Activated CD8-positive, alpha-beta memory T cell treated with anti-CD3 and anti-CD28 coated beads, Interleukin-2, amount 50 U/mL, for 1 hour (primary cell): ENCODE results near the gene CLCNKB.
"Not testable (repeated sequence)": the region's sequence is repeated elsewhere in the genome, so short reads cannot be mapped to it uniquely, and the experiment has no call there.

Experiments used
- DNase-seq: peaks from one replicate; pipeline ENCODE4 v3.0.0-alpha.2; 2020; ENCODE audit errors: extremely low read depth

The CLCNKB gene

DNA sequence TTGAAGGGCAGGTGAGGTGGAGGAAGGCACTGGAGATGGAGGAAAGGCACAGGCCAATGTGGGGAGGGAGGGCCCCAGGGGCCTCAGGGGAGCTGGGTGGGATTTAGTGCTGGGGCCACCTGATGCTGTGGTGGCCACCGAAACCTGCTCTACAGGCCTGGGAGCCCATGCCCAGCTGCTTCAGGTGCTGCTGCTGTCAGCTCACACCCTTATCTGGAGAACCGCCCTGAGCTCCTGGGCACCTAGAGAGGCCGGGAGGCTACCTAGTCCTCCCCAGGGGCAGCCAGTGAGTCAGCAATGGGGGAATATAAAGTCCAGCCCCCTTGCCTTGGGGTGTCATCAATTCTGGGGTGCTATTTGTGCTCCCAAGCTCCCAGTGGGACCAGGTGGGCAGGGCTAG, 17.7 kb downstream of the CLCNKB start:
- no peak for DNase-seq

DNA sequence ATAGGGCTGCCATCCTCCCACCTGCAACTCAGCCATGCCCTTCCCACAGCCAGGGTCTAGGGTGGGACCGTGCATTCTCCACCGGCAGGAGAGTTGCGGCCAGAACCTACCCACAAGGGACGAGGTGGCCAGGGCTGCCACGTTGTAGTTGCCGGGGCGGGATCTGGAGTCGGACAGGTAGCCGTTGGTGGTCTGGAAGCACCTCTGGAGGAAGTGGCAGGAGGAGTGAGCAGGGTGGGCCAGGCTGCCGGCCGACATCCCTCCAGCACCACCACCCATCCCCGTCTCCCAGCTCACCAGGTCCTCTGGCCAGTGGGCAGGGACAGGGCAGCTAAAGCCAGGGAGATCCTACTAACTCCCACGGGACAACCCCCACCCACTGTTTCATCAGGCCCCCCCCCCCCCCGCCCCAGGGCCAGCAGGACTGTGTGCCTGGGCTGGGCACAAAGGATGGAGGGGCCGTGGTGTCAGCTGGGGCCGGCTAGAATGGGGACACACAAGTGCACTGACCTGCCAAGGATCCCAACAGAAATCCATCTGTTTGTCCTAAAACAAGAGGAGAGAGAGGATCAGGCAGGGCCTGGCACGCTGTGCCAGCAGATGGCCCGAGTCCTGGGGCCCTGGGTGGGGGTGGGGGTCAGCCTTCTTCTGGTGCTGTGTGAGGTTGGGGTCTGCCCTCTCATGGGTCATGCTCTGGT, 18.6 kb downstream of the CLCNKB start:
- not testable (repeated sequence) for DNase-seq

DNA sequence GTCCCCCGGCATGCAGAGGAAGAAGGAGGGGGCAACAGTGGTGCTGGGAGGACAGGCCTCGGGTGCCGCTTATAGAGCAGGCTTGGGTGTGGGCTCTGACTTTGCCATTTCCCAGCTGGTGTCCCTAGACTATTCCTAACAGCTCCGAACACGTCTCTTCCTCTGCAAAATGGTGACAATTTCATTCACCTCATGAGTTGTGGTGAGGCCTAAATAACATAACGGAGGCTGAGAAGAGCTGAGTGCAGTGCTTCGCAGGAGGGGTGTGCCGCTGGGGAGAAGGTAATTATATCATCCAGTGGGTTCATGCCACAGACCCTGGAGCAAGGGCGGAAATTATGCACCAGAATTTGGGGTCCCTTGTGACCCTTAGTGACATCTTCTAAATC, 19.1 kb downstream of the CLCNKB start:
- DNase-seq = not testable (repeated sequence)

DNA sequence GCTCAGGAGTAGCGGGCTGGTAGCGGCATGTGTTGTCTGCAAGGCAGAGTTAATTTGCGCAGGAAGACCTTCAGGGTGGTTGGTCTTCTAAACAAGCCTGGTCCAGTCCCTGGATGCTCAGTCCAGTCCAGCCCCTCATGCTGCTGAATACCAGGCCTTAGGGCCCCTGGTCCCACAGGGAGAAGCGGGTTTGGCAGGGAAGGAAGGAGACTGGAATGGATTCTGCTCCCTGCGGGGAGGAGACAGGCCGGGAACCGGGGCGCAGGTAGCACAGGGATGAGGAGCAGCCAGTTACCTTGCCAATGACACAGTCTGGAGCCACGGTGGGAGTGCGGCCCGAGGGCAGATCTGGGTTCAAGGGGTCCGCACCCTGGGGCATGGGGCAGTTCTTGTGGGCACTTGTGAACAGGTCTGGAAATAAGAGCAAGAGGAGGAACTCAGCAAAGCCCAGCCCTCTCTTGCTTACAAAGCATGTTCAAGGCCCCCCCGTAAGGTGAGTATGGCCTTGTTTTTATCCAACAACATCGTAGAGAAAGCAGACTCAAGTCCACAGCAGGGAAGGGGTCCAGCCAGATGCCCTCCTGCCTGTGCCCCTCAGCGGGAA, 19.7 kb downstream of the CLCNKB start:
- DNase-seq = no peak

DNA sequence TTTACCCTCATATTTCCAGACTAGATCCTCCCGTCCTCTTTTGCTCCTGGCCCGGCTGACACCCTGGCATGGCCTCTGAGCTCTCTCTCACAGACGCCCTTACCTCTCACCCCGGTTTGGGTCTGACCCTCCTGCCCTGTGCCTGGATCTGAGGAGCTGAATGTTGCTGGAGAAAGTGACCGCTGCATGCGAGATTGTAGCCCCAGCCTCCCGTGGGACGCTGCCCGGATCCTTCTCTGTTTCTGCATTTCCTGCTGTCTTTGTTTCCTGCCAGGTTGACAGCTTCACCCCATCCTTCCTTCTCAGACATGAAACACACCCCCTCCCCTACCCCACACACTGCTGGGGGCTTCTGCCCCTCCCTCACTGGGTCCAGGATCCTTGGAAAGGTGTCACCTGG, 20.3 kb downstream of the CLCNKB start:
- DNase-seq = no peak

DNA sequence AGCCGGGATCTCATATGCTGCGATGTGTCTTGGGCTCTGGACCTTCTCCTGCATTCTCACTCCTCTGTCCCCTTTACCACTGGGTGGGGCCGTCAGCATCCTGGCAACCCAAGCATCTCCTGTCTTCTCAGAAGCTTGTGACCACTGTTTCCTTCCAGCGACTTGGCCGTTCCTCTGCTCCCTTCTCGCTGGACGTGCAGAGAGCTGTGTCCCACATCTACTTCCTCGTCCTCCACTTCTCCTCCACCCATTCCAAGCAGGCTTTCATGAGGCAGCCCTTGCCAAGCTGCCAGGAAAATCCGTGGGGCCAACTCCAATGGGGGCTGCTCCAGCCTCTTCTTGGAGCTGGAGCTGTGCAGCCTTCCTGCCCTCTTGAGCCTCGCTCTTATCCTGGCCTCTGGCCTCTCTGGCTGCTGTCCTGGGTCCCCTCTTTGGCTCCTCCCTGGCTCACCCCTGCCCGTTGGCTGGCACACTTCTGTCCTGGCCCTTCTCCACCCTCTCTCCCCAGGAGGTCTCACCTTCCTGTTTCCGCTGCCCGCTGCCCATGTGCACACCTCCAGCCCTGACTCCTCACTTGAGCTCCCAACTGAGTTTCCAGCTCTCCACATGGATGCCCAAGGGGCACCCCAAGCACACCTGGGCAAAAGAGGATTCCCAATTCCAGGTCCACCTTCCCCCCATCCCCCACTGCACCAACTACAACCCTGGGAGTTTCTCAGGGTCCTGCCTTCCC, 21.1 kb downstream of the CLCNKB start:
- no peak for DNase-seq

DNA sequence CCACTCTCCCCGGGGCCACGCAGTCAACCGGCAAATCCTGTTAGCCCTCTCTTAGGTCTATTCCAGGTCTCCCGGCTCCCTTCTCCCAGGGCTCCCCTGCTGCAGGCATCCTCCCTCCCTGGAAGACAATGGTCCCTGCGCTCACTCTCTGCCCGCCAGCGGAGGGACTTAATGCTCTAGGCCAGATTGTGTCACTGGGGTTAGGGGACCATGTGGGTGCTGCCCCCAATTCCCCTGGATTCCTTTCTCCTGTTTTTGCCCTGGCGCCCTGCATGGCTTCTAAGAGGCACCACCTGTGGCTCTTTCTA, 21.6 kb downstream of the CLCNKB start:
- no peak for DNase-seq

DNA sequence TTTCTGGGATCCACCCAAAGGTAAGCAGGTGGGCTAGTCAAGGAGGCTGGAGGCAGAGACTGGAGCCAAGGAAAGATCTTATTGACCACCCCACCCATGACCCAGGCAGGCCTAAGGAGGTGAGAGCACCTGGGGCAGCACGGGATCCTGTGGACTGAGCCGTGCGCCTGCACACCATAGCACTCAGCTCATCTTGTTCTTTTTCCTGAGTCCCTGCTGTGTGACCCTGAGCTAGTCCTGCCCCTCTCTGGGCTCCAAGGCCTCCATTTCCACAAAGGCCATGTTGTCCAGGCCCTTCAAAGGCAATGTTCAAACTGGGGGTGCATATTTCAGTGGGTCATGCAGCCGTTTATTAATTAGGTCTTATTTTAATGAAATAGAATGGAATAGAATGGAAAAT, 22.7 kb downstream of the CLCNKB start:
- no peak for DNase-seq

DNA sequence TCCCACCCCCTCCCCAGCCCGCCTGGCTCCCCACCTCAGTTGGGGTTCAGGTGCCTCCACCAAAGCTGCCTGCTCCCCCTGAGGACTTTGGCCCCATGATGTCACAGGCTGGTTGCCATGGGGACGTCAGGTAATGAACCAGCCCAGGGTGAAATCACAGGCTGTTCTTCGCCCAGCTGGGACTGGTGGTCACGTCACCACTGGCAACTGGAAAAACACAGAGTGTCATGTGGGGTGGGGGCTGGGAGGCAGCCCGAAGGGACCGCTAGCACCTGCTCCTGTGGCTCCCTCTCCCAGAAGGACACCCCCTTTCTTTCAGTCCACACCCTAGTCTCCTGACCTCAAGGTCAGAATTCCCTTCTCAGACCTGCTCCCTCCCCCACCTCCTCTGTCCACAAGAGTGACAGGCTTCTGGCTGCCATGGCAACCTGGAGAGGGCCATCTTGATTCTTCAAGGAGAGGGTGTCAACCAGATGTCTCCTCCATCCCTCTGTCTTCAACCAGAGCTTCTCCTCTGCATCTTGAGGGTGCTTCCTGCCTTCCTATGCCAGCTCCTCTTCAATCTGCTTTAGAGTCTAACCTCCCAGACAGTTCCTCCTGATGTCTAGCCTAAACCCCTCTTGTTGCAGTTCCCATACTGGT, 23.7 kb downstream of the CLCNKB start:
- no peak for DNase-seq

DNA sequence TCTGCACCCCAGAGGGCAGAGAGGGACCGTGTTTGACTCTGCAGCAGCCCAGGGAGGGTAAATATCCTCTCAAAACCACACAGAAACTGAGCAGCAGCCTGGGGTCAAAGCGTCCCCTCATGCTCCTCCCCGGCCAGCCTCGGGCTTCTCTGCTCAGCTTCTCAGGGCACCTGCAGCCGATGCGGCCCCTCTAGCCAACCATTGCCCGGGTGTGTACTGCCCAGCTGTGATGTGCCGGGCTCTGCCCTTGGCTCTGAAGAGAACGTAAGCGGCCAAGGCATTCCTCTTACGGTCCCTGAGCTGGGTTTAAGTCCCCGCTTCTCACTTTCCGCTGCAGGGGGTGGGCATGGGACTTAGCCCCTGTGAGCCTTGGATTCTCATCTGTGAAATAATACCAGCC, 24.4 kb downstream of the CLCNKB start:
- no peak for DNase-seq

DNA sequence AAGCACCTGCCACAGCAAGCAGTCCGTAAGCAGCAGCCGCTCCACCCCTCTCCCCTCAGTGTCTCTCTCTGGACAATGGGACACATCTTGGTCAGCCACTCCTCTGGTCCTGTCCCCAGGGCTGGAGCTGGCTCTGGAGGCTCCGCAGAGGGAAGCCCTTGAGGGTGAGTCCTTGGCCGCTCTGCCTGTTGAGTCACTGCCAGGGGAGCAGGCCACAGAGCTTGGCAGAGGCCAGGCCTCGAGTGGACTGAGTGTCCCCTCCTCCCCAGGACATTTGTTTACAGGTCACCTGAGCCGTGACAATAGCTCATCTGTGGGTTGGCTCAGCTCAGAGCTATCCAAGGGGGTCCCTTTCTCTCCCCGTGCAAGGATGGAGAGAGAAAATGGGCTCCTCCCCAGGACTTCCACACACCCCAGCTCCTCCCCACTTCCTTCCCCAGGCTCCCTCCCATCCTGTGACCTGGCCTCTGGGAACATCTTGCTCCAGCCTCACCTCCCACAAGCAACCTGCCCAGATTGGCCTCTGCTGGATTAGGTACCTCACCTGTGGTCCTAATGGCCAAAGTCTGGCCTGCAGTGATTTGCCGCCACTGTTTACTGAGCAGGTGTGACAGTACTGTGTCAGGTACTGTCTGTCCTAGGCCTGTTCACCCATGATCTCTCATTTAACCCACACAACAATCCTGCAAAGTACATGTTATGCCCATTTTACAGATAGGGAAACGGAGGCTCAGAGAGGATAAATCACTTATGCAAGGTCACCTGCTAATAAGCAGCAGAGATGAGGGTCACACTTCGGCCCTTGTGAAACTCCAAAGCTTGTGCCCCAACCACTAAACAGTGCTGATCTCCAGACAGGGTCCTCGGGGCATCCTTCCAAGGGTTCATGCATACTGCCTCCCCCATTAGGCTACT, 25.0 kb downstream of the CLCNKB start:
- no peak for DNase-seq

DNA sequence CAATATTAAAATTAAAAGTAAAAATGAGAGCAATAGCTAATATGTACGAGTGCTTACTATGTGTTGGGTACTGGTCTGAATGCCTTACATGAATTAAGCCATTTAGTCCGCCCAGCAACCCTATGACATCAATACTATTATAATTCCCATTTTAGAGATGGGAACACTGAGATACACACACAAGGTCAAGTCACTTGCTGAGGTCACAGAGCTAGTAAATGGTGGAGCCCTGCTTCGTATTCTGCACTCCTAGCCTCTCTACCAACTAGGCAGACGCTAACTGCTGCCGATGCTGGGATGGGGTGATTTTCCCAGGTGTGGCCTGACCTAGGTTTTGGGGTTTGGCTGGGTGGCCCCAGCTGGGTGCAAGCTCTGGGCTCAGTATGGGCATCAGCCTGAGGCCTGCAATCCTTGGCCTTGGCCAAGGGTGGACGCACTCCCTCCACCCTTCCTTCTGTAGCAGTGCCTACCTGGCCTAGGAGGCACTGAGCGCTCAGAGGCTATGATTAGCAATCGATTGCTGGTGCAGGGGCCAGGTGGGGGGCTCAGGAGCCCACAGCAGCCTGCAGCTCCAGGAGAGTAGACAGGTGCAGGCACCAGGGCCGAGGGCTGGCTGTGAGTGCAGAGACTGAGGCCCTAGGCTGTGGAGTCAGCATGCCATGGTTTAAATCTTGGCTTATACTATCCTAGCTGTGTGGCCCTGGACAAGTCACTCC, 27.2 kb downstream of the CLCNKB start:
- DNase-seq = no peak

DNA sequence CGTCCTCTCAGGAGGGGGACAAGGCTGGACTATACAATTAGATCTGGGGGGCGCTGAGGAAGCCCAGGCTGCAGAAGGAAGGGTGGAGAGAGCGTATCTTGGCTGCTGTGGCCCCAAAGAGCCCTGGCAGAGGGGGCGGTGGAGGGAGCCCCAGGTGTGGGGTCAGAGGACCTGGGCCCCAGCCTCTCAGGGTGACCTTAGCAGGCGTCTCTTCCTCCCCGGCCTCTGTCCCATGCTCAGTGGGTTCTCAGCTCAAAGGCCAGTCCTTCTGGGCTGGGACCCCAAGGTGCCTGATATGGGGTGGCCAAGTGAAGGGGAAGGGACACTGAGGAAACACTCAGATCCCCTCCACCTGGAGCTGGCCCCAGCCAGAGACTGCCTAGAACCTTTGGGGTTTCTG, 28.0 kb downstream of the CLCNKB start:
- no peak for DNase-seq

DNA sequence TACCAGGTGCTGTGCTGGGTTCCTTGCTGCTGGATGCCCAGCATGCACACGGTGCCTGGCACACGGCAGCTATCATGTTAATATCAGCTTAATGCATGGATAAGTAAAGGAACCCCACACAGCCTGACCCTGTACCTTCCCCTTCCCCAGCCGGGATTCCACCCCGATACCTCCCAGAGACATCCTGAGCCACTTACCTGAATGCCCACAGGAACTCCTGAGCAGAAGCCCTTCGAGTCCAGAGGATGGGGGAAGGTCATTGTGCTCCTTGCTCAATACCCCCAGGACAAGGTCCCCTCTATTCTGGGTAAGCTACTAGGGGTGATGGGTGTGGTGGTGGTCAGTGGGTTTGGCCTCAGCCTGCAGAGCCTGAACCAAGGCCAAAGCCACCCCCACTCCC, 28.5 kb downstream of the CLCNKB start:
- DNase-seq = no peak

DNA sequence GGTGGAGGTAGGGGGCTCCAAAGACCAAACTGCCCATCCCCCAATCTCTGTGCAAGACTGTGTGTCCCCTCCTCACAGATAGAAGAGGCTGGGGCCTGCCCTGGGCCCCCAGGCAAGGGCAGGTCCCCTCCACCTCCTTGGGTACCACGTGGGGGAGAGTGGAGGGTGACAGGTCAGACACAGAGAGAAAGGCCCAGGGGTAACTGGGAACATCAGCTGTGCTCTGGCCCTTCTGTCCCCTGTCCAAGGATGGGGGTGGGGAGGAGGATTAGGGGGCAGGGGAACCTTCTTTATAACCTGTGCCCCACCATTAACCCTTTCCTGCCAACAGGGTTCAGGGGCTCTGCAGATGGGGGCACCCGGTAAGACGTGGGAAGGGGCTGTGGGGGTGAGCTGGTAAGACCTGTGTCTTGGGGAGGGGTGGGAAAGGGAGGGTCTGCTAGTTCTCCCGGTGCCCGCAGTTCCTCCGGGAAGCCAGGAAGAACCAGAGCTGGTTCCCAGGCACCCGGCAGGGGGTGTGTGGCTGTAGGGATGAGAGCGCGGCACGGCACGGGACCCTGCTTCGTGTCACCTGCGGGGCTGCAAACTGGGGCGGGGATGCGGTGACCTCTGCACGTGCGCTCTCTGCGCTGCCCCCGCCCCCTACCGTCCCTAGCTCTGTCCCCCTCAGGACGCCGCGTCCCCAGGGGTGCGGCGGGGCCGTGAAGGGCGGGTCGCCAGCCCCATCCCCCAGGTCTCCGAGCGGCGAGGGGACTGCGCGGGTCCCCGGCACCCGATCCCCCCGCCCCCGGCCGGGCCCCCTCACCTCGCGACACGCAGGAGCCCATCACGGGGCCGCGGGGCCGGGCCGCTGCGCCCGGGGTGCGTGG, 29.3 kb downstream of the CLCNKB start:
- DNase-seq = no peak

DNA sequence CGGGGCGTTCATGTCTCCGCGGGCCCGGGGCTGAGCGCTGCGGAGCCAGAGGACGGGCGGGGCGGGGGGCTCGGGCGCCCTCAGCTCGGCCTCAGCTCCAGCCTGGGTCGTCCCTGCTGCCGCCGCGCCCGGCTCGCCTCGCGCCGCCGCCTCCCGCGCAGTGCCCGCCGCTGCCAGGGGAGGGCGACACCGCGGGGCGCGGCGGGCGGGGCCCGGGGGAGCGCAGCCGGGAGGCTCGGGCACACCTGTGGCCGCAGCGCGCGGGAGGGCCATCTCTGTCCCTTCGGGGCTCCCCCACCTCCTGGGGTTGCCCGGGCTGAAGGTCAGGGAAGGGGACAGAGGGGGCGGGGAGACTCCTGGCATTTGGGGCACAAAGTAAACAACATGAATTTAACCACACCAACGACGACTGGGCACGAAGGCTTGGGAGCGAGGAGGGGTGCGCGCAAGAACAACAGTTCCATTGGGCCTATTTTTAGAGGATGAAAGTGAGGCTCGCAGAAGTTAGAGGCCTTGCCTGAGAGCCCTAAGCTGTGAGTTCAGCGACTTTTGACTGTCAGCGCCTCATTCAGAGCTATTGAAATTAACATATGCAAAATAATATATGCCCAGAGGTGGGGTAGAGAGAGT, 30.0 kb downstream of the CLCNKB start, which contains the start of gene FAM131C:
FAM131C (minus strand) TSS at position 162 of the 630 bp plus-strand sequence. CDS start 209 bp downstream, outside the sequence.
- no peak for DNase-seq

DNA sequence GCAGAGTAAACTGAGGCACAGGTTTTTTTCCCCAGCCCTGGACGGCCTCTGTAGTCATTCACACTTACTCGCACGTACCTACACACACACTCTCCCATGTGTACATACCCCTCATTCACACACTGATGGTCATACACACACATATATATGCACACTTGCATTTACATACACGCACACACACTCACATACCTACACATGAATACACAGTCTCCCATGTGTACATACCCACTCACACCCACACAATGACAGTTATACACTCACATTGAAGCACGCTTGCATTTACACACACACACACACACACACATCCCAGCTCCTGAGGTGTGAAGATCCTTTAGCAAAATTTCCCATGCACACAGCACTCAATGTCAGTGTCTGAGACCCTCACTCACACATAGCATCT, 30.6 kb downstream of the CLCNKB start:
- DNase-seq = no peak

DNA sequence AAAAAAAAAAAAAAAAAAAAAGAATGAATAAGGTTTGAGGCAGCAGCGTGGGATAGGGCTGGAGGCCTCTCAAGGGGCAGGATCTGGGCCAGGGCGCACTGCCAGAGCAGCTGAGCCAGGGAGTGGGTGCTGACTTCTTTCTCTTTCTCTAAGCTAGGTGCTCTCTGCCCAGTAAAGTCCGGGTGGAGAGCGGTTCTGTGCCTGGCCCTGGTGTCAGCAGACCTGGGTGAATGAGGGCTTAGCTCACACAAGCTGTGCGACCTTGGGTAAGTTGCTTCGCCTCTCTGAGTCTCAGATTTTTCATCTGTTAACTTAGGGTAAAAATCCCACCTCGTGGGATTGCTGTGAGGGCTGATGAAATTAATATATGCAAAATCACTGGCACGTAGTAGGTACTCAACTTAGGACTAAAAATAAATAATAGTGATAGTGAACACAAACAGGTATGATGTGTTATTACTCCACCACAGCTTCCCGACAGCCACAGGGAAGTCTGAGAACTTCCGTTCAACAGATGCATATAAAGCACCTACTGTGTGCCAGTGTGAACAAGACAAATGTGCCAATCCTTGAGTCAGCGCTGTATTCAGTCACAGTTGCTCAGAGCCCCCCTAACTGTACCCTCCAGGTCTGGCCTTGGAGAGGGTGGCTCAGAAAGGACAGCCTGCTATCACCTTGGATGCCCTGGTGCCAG, 31.9 kb downstream of the CLCNKB start:
- DNase-seq = no peak
